Right lobe of liver (tissue), 6 donors: ENCODE results near the gene RXFP2. TPM values are rescaled to one million over a fixed set of nuclear protein-coding genes. Genes with fewer than 3 reads are reported as not detected.
A peak's percentile ranks its signal among the peaks of the same experiment; 100 is the strongest.

ENCODE experiments used
- ATAC-seq, 4 donors: fragments of 200-7000 bp; cut with Tn5 transposase; one replicate each; pipeline ENCODE4 v1.9.1; 2020; ENCODE audit warnings: mild to moderate bottlenecking in 4 of 4, moderate library complexity in 4 of 4
- DNase-seq, 3 donors: peaks; one replicate each; pipeline ENCODE4 v3.0.0-alpha.2; 2020
- H3K27ac ChIP-seq, 3 donors: fragments of 200-600 bp; one replicate each; pipeline ENCODE4 v1.8.0; 2022
- H3K27me3 ChIP-seq, 2 donors: fragments of 200-600 bp; one replicate each; pipeline ENCODE4 v1.8.0; 2022
- H3K36me3 ChIP-seq, 4 donors: fragments of 200-600 bp; sonication (generic) in 1 of 4; one replicate each; pipeline versions ENCODE4 v1.5.1 to v1.8.0; 2017 to 2022; ENCODE audit warnings: control low read depth in 1 of 4
- H3K4me1 ChIP-seq, 4 donors: fragments of 200-600 bp; sonication (generic) in 1 of 4; one replicate each; pipeline versions ENCODE4 v1.5.1 to v1.8.0; 2017 to 2022; ENCODE audit warnings: control low read depth in 1 of 4
- H3K4me3 ChIP-seq, 3 donors: fragments of 200-600 bp; one replicate each; pipeline ENCODE4 v1.8.0; 2022
- H3K9me3 ChIP-seq, 4 donors: fragments of 200-600 bp; sonication (generic) in 1 of 4; one replicate each; pipeline versions ENCODE4 v1.5.1 to v1.8.0; 2017 to 2022; ENCODE audit warnings: control low read depth in 1 of 4
- CTCF ChIP-seq, 4 donors: fragments of 200-600 bp in 3 of 4; fragments of 450-650 bp in 1 of 4; IDR thresholded peaks; one replicate each; pipeline versions ENCODE4 v1.5.1 to v1.8.0; 2016 to 2022; ENCODE audit warnings: antibody characterized with exemption in 4 of 4, mild to moderate bottlenecking in 2 of 4
- POLR2A ChIP-seq: fragments of 450-650 bp; IDR thresholded peaks from one replicate; pipeline ENCODE4 v1.6.1; 2017; ENCODE audit warnings: antibody characterized with exemption, mild to moderate bottlenecking
- WGBS: methylation state at CpG from one replicate; pipeline ENCODE4 v1.1.6; 2018; ENCODE audit warnings: low coverage, low lambda C conversion rate; ENCODE audit not compliant: insufficient coverage; ENCODE audit errors: missing lambda C conversion rate; 5-methylcytosine and 5-hydroxymethylcytosine counted together
- intact Hi-C, 2 donors: fragments of 100-400 bp; cut with DNase I; formaldehyde crosslinking; loops; one replicate each; pipeline versions ENCODE4 v1.11.2 to v1.14.1; 2022
- long read RNA-seq: library from polyadenylated mRNA; unstranded; transcript quantifications from one replicate; pipeline ENCODE4 v2.0.0, GENCODE V29; 2019
- total RNA-seq, 6 experiments: library from RNA; depleted of rRNA in 2 of 6; stranded (reverse); fragments of >200 nt in 2 of 6; fragmentation: NEBNext Ultra II Directional in 3 of 6; extraction: Animal tissue kit (Norgen Biotek cat#: 25700) in 3 of 6; gene quantifications; one replicate each; pipeline versions ENCODE4 v1.1.0 to v1.2.4, GENCODE V29; 2016 to 2023
- donor health status: DM: no; HTN: yes; CAD: no.
- donor health status: DM: no; HTN: no; CAD: no.
- donor health status: DM: no; HTN: no; CAD: no.
- donor health status: DM: no; HTN: yes; CAD: no.
- donor health status: DM: no; HTN: yes; CAD: no.

RXFP2 gene
- not detected for total RNA-seq
- long read RNA-seq = 0 reads

GRCh38 chr13:31739226-31739625, at the start of gene RXFP2:
RXFP2 (plus strand) TSS chr13:31739526; CDS start chr13:31739613, 87 bp downstream.
- H3K4me3 ChIP-seq = no peak within 1 kb of the TSS
- DNase-seq (no peak), ATAC-seq (no peak)
- no peaks in the 10 kb centered on the region for H3K9me3 ChIP-seq
- H3K27me3 ChIP-seq = peaks cover 2 to 3% of the 10 kb centered on the region in 2 donors
- no peaks in the 10 kb centered on the region for H3K4me1 ChIP-seq
- intact Hi-C loops = loop anchor here in 1 of 2 donors (10.0 kb wide), 1 partner anchor 194 kb away; no protein-coding TSS in a partner anchor
- H3K27ac ChIP-seq = no peak within 1 kb of the TSS
- TF ChIP-seq POLR2A (no peak), CTCF (IDR thresholded peaks at IDR 0.05) (no peak)
- 69% methylated on average over 2 of the region's 2 CpGs for WGBS
- no peaks in the 10 kb centered on the region for H3K36me3 ChIP-seq

GRCh38 chr13:31697290-31697689, 42.0 kb upstream of the RXFP2 start:
- H3K27ac ChIP-seq = no peak overlapping the region
- no peak for DNase-seq
- H3K27me3 ChIP-seq = no peaks in the 10 kb centered on the region
- intact Hi-C loops = no loop called here
- WGBS = 0% methylated on average over 1 of the region's 1 CpG
- no peaks in the 10 kb centered on the region for H3K36me3 ChIP-seq
- no peak for TF ChIP-seq CTCF (IDR thresholded peaks at IDR 0.05)
- no peak for TF ChIP-seq POLR2A
- no peaks in the 10 kb centered on the region for H3K4me1 ChIP-seq
- ATAC-seq = no peak
- H3K9me3 ChIP-seq = no peaks in the 10 kb centered on the region
- no peak overlapping the region for H3K4me3 ChIP-seq

GRCh38 chr13:31699650-31700049, 39.7 kb upstream of the RXFP2 start:
- DNase-seq (no peak), ATAC-seq (no peak)
- WGBS = 20% methylated on average over 3 of the region's 3 CpGs
- Histone ChIP-seq H3K4me1 (peaks cover 0 to 11% (median 4%) of the 10 kb centered on the region in 4 donors), H3K36me3 (no peaks in the 10 kb centered on the region), H3K27me3 (no peaks in the 10 kb centered on the region), H3K4me3 (no peak overlapping the region), H3K27ac (no peak overlapping the region), H3K9me3 (no peaks in the 10 kb centered on the region)
- intact Hi-C loops = no loop called here
- TF ChIP-seq POLR2A = no peak
- no peak for TF ChIP-seq CTCF (IDR thresholded peaks at IDR 0.05)

- DNase-seq (peak in 2 of 3 donors; percentile 58), ATAC-seq (peak; percentile 55 to 76 (median 74))
- Histone ChIP-seq H3K27me3 (no peaks in the 10 kb centered on the region), H3K36me3 (no peaks in the 10 kb centered on the region), H3K9me3 (no peaks in the 10 kb centered on the region), H3K27ac (no peak overlapping the region), H3K4me3 (no peak overlapping the region), H3K4me1 (peaks cover 0 to 22% (median 9%) of the 10 kb centered on the region in 4 donors)
- no peak for TF ChIP-seq CTCF (IDR thresholded peaks at IDR 0.05)
- TF ChIP-seq POLR2A = no peak
- intact Hi-C loops = no loop called here
- 29% methylated on average over 1 of the region's 3 CpGs for WGBS
These were observed 35.5 kb upstream of the RXFP2 start for GRCh38 chr13:31703780-31704179.

GRCh38 chr13:31706105-31706504, 33.2 kb upstream of the RXFP2 start:
- no peaks in the 10 kb centered on the region for H3K36me3 ChIP-seq
- intact Hi-C loops = no loop called here
- 29% methylated on average over 1 of the region's 1 CpG for WGBS

More at GRCh38 chr13:31706105-31706504, 33.2 kb upstream of the RXFP2 start:
- ATAC-seq (peak; percentile 91 to 98 (median 98)), DNase-seq (peak in 1 of 3 donors; percentile 56)
- no peaks in the 10 kb centered on the region for H3K27me3 ChIP-seq
- H3K4me1 ChIP-seq = peaks cover 0 to 22% (median 9%) of the 10 kb centered on the region in 4 donors
- H3K9me3 ChIP-seq = no peaks in the 10 kb centered on the region
- TF ChIP-seq CTCF (IDR thresholded peaks at IDR 0.05) (no peak), POLR2A (no peak)
- no peak overlapping the region for H3K4me3 ChIP-seq
- no peak overlapping the region for H3K27ac ChIP-seq
